ENCODE data around the gene MORN1.

MORN1 gene

DNA sequence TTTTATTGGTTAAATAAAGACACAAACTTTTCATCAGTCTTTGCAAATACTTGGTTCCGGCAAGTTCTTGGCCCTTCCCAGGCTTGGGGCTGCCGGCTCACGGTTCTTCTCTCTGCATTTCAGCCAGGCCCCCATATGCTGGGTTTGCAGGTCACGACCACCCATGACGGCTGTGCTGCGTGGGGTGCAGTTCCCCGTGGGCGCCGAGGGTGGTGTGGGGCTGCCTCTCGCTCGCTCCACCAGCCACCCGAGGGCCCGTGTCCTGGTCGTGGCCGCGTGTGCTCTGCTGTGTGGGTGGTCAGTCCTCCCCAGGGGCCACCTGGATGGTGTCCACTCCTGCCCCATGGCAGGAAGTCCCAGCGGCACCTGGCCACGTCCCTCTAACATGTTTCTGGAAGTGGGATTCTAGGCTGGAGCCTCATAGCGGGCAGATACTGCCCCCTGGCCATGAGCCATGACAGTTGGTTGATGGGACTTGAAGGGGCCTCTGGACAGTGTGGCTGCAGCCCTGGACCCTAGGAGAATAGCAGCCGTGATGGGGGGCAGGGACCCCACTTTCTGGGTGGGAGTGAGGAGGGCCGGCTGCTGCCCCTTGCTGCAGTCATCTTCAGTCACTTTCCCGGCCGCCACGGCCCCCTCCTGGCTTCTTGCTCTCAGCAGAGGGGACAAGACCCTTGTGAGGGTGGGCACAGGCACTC lies 117.0 kb downstream of the MORN1 start:
- no peak overlapping the region for H3K27ac ChIP-seq (ENCODE audit: low read length)
- no peak overlapping the region for H3K9ac ChIP-seq (ENCODE audit: low read length)
- no peak overlapping the region for H3K4me3 ChIP-seq (ENCODE audit: low read length)

DNA sequence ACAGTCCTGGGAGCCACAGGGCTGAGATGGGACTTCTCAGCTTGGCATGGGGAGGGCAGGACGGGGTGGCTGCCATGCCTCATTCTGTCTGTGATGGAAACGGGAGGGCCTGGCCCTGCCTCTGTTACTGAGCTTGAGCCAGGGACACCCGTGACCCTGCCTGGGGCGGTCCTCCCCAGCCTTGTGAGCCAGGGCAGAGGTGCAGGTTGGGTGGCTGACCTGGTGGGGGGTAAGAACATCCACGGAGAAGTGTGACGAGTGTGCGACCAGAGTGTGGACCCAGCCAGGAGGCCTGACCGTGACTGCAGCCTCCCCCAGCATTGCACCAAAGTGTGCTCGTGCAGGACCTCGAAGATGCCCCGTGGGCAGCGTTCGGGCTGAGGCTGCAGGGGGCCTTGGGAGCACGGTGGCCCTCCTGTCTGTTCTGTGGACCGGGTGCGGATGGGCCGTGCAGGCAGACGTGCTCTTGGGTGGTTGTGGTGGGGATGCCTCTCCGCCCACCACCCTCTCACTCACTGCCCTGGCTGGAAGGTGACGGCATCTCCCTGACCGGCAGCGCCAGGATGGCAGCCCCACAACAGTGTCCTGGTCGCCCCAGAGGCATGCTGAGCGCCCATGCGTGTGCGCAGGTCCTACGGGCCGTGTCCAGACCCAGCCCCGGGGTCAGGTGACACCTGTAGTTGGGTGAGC lies 117.8 kb downstream of the MORN1 start:
- Histone ChIP-seq H3K4me3 (ENCODE audit: low read length) (no peak overlapping the region), H3K79me2 (ENCODE audit: low read length) (peaks cover 15% of the 10 kb centered on the region), H3K9ac (ENCODE audit: low read length) (no peak overlapping the region), H3K27ac (ENCODE audit: low read length) (no peak overlapping the region), H3K36me3 (replicated peaks; ENCODE audit: insufficient read depth, low read length) (no peaks in the 10 kb centered on the region), H2AFZ (ENCODE audit: low read length) (no peak overlapping the region), H3K4me2 (ENCODE audit: low read depth, low read length) (no peak overlapping the region), H3K9me2 (replicated peaks; ENCODE audit: insufficient read depth, low read length) (no peaks in the 10 kb centered on the region), H3F3A (ENCODE audit: insufficient read depth, low read length) (no peaks in the 10 kb centered on the region), H3K9me3 (replicated peaks; ENCODE audit: insufficient read depth, low read length) (no peaks in the 10 kb centered on the region), H4K20me1 (ENCODE audit: insufficient read depth, low read length) (no peaks in the 10 kb centered on the region), H3K4me1 (ENCODE audit: low read length) (no peaks in the 10 kb centered on the region), H3K27me3 (replicated peaks; ENCODE audit: insufficient read depth, low read length) (no peaks in the 10 kb centered on the region)
- no peak for DNase-seq
- TF ChIP-seq, protein P1, sequence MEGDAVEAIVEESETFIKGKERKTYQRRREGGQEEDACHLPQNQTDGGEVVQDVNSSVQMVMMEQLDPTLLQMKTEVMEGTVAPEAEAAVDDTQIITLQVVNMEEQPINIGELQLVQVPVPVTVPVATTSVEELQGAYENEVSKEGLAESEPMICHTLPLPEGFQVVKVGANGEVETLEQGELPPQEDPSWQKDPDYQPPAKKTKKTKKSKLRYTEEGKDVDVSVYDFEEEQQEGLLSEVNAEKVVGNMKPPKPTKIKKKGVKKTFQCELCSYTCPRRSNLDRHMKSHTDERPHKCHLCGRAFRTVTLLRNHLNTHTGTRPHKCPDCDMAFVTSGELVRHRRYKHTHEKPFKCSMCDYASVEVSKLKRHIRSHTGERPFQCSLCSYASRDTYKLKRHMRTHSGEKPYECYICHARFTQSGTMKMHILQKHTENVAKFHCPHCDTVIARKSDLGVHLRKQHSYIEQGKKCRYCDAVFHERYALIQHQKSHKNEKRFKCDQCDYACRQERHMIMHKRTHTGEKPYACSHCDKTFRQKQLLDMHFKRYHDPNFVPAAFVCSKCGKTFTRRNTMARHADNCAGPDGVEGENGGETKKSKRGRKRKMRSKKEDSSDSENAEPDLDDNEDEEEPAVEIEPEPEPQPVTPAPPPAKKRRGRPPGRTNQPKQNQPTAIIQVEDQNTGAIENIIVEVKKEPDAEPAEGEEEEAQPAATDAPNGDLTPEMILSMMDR (IDR thresholded peaks at IDR 0.05; ENCODE audit: low read length) = no peak
- TF ChIP-seq EZH2 (optimal IDR thresholded peaks at IDR 0.05; ENCODE audit: low read depth, low read length) (no peak), EZH2phosphoT487 (IDR thresholded peaks at IDR 0.05; ENCODE audit: low read length) (no peak)

More for the DNA sequence above, 117.0 kb downstream of the MORN1 start:
- H3K9me3 ChIP-seq (replicated peaks; ENCODE audit: insufficient read depth, low read length) = no peaks in the 10 kb centered on the region
- no peaks in the 10 kb centered on the region for H3K4me1 ChIP-seq (ENCODE audit: low read length)
- peaks cover 10% of the 10 kb centered on the region for H3K79me2 ChIP-seq (ENCODE audit: low read length)
- H2AFZ ChIP-seq (ENCODE audit: low read length) = no peak overlapping the region
- no peaks in the 10 kb centered on the region for H4K20me1 ChIP-seq (ENCODE audit: insufficient read depth, low read length)
- H3K4me2 ChIP-seq (ENCODE audit: low read depth, low read length) = no peak overlapping the region
- H3K9me2 ChIP-seq (replicated peaks; ENCODE audit: insufficient read depth, low read length) = no peaks in the 10 kb centered on the region
- no peak for DNase-seq
- H3K36me3 ChIP-seq (replicated peaks; ENCODE audit: insufficient read depth, low read length) = no peaks in the 10 kb centered on the region
- no peak for TF ChIP-seq EZH2 (optimal IDR thresholded peaks at IDR 0.05; ENCODE audit: low read depth, low read length)
- no peak for TF ChIP-seq EZH2phosphoT487 (IDR thresholded peaks at IDR 0.05; ENCODE audit: low read length)
- TF ChIP-seq, protein P1 (IDR thresholded peaks at IDR 0.05; ENCODE audit: low read length) = no peak
- H3K27me3 ChIP-seq (replicated peaks; ENCODE audit: insufficient read depth, low read length) = no peaks in the 10 kb centered on the region
- H3F3A ChIP-seq (ENCODE audit: insufficient read depth, low read length) = no peaks in the 10 kb centered on the region

DNA sequence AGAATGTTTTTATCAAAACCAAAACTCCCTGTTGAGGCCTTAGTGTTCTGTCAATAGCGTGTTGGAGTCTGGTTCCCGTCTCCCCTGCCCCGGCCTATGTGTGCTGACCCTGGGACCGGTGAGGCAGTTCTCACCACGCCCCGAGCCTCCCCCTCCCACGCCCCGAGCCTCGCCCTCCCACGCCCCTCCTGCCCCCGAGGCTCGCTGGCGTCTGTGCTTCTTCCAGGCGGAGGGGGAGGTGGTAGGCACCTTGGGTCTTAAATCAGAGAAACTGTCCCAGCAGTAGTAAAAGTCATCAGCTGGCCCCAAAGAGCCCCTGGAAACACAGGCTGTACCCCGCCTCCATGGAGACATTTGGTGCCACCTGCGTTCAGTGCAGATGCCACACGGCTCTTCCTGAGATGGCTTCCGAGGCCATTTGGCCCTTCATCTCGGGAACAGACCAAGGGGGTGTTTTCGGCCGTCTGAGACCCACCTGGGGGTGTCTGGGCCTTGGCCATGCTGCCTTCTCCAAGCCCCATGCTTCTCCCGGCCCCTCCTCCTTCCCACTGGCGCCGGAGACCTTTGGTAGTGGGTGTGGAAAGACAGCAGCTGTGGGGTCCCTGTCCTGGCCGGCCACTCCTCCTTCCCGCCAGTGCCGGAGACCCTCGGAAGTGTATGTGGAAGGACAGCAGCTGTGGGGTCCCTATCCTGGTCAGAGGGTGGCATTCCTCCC lies 118.5 kb downstream of the MORN1 start:
- no peaks in the 10 kb centered on the region for H3K4me1 ChIP-seq (ENCODE audit: low read length)
- no peaks in the 10 kb centered on the region for H3K9me2 ChIP-seq (replicated peaks; ENCODE audit: insufficient read depth, low read length)
- no peaks in the 10 kb centered on the region for H3K9me3 ChIP-seq (replicated peaks; ENCODE audit: insufficient read depth, low read length)
- DNase-seq = no peak
- no peak overlapping the region for H3K4me3 ChIP-seq (ENCODE audit: low read length)
- no peaks in the 10 kb centered on the region for H3F3A ChIP-seq (ENCODE audit: insufficient read depth, low read length)
- no peak overlapping the region for H3K9ac ChIP-seq (ENCODE audit: low read length)
- TF ChIP-seq, protein P1 (IDR thresholded peaks at IDR 0.05; ENCODE audit: low read length) = no peak
- TF ChIP-seq EZH2 (optimal IDR thresholded peaks at IDR 0.05; ENCODE audit: low read depth, low read length) (no peak), EZH2phosphoT487 (IDR thresholded peaks at IDR 0.05; ENCODE audit: low read length) (no peak)
- no peaks in the 10 kb centered on the region for H4K20me1 ChIP-seq (ENCODE audit: insufficient read depth, low read length)
- H2AFZ ChIP-seq (ENCODE audit: low read length) = no peak overlapping the region
- H3K27me3 ChIP-seq (replicated peaks; ENCODE audit: insufficient read depth, low read length) = no peaks in the 10 kb centered on the region
- H3K4me2 ChIP-seq (ENCODE audit: low read depth, low read length) = no peak overlapping the region
- peaks cover 20% of the 10 kb centered on the region for H3K79me2 ChIP-seq (ENCODE audit: low read length)
- no peak overlapping the region for H3K27ac ChIP-seq (ENCODE audit: low read length)
- no peaks in the 10 kb centered on the region for H3K36me3 ChIP-seq (replicated peaks; ENCODE audit: insufficient read depth, low read length)

Data from MM.1S (cell line).